Measurements from ENCODE around the gene KRT6B. TPM values are rescaled to one million over a fixed set of nuclear protein-coding genes. Genes with fewer than 3 reads are reported as not detected.
A peak's percentile ranks its signal among the peaks of the same experiment; 100 is the strongest.

Gene KRT6B
- total RNA-seq, 1 experiment from 2014 or later: 7.7 TPM

- no peaks in the 10 kb centered on the region for H3K9me2 ChIP-seq (replicated peaks; ENCODE audit: low read length)
- no TSS peak for BruUV-seq (replicated peaks)
- no peak within 1 kb of the TSS for H3K9ac ChIP-seq (ENCODE audit: low read length)
- no peak within 1 kb of the TSS for H3K4me3 ChIP-seq (ENCODE audit: low read length)
- H3F3A ChIP-seq (ENCODE audit: low read length, unreplicated experiment): no peaks in the 10 kb centered on the region
- no peaks in the 10 kb centered on the region for H3K36me3 ChIP-seq (ENCODE audit: low read depth, low read length)
- intact Hi-C loops (cut with micrococcal nuclease): no loop called here
- no peaks in the 10 kb centered on the region for H3K79me2 ChIP-seq (ENCODE audit: low read length)
- no peaks in the 10 kb centered on the region for H3K9me3 ChIP-seq (ENCODE audit: low read length)
- no peaks in the 10 kb centered on the region for H4K20me1 ChIP-seq (ENCODE audit: low read length)
- no peak within 1 kb of the TSS for H2AFZ ChIP-seq (ENCODE audit: low read length)
- POLR2A ChIA-PET (ENCODE audit: unreplicated experiment): no interaction called here
- ATAC-seq (no peak), DNase-seq (no peak)
- TF ChIP-seq EZH2 (IDR thresholded peaks at IDR 0.05; ENCODE audit: low read length, unreplicated experiment) (no peak), CTCF (conservative IDR thresholded peaks at IDR 0.05; ENCODE audit: low read depth, low read length) (no peak), EZH2phosphoT487 (IDR thresholded peaks at IDR 0.05; ENCODE audit: borderline replicate concordance, low read length) (no peak)
- H3K4me1 ChIP-seq (ENCODE audit: insufficient read depth, low read length): no peaks in the 10 kb centered on the region
- H3K27me3 ChIP-seq (ENCODE audit: low read length): no peaks in the 10 kb centered on the region
- CTCF ChIA-PET: no interaction called here
- no peak within 1 kb of the TSS for H3K27ac ChIP-seq (ENCODE audit: low read length)
- no peak within 1 kb of the TSS for H3K4me2 ChIP-seq (ENCODE audit: low read length)
Observed at GRCh38 chr12:52405922-52406385, 46.0 kb downstream of the KRT6B start, which contains the start of gene KRT82. Gene KRT82, minus strand, starts transcription at chr12:52406335. Its CDS starts 58 bp downstream, at chr12:52406277.

- no peak overlapping the region for H3K27ac ChIP-seq (ENCODE audit: low read length)
- H3K36me3 ChIP-seq (ENCODE audit: low read depth, low read length): no peaks in the 10 kb centered on the region
- no peaks in the 10 kb centered on the region for H3K9me3 ChIP-seq (ENCODE audit: low read length)
- no peak overlapping the region for H2AFZ ChIP-seq (ENCODE audit: low read length)
- ChIA-PET POLR2A (ENCODE audit: unreplicated experiment) (no interaction called here), CTCF (no interaction called here)
- no peaks in the 10 kb centered on the region for H4K20me1 ChIP-seq (ENCODE audit: low read length)
- no peak overlapping the region for H3K4me2 ChIP-seq (ENCODE audit: low read length)
- H3K79me2 ChIP-seq (ENCODE audit: low read length): no peaks in the 10 kb centered on the region
- H3K9ac ChIP-seq (ENCODE audit: low read length): no peak overlapping the region
- ATAC-seq (no peak), DNase-seq (no peak)
- H3K9me2 ChIP-seq (replicated peaks; ENCODE audit: low read length): no peaks in the 10 kb centered on the region
- no peaks in the 10 kb centered on the region for H3F3A ChIP-seq (ENCODE audit: low read length, unreplicated experiment)
- no peak for TF ChIP-seq EZH2 (IDR thresholded peaks at IDR 0.05; ENCODE audit: low read length, unreplicated experiment)
- peak; percentile 34 for TF ChIP-seq CTCF (conservative IDR thresholded peaks at IDR 0.05; ENCODE audit: low read depth, low read length)
- H3K4me1 ChIP-seq (ENCODE audit: insufficient read depth, low read length): no peaks in the 10 kb centered on the region
- intact Hi-C loops (cut with micrococcal nuclease): no loop called here
- no peaks in the 10 kb centered on the region for H3K27me3 ChIP-seq (ENCODE audit: low read length)
- BruUV-seq (replicated peaks): no TSS peak
- H3K4me3 ChIP-seq (ENCODE audit: low read length): no peak overlapping the region
Observed at GRCh38 chr12:52404951-52405350, 47.0 kb downstream of the KRT6B start.

- no peaks in the 10 kb centered on the region for H4K20me1 ChIP-seq (ENCODE audit: low read length)
- TF ChIP-seq EZH2phosphoT487 (IDR thresholded peaks at IDR 0.05; ENCODE audit: borderline replicate concordance, low read length) (no peak), CTCF (conservative IDR thresholded peaks at IDR 0.05; ENCODE audit: low read depth, low read length) (no peak), EZH2 (IDR thresholded peaks at IDR 0.05; ENCODE audit: low read length, unreplicated experiment) (no peak)
- H3K4me1 ChIP-seq (ENCODE audit: insufficient read depth, low read length): no peaks in the 10 kb centered on the region
- H3K4me3 ChIP-seq (ENCODE audit: low read length): no peak overlapping the region
- H3K4me2 ChIP-seq (ENCODE audit: low read length): no peak overlapping the region
- H3K36me3 ChIP-seq (ENCODE audit: low read depth, low read length): no peaks in the 10 kb centered on the region
- DNase-seq (no peak), ATAC-seq (no peak)
- intact Hi-C loops (cut with micrococcal nuclease): no loop called here
- no peaks in the 10 kb centered on the region for H3K9me3 ChIP-seq (ENCODE audit: low read length)
- H3K9ac ChIP-seq (ENCODE audit: low read length): no peak overlapping the region
- BruUV-seq (replicated peaks): no TSS peak
- CTCF ChIA-PET: interaction anchor here (0.5 kb wide), 1 partner anchor 75 kb away, joined by 3 read pairs; no protein-coding TSS in a partner anchor
- H2AFZ ChIP-seq (ENCODE audit: low read length): no peak overlapping the region
- H3K79me2 ChIP-seq (ENCODE audit: low read length): no peaks in the 10 kb centered on the region
- no peaks in the 10 kb centered on the region for H3K27me3 ChIP-seq (ENCODE audit: low read length)
- POLR2A ChIA-PET (ENCODE audit: unreplicated experiment): no interaction called here
- H3K9me2 ChIP-seq (replicated peaks; ENCODE audit: low read length): no peaks in the 10 kb centered on the region
- no peaks in the 10 kb centered on the region for H3F3A ChIP-seq (ENCODE audit: low read length, unreplicated experiment)
- no peak overlapping the region for H3K27ac ChIP-seq (ENCODE audit: low read length)
Observed at GRCh38 chr12:52403561-52403960, 48.4 kb downstream of the KRT6B start.

All from PC-3 (cell line).